A549 (cell line): Measurements from ENCODE around the gene ANKK1. TPM values are rescaled to one million over a fixed set of nuclear protein-coding genes. Genes with fewer than 3 reads are reported as not detected.

Experiments used
- ATAC-seq, 2 experiments: fragments of 200-7000 bp in 1 of 2; fragments of >200 bp in 1 of 2; cut with Nextera tagmentation in 1 of 2; cut with Tn5 transposase in 1 of 2; 3 replicates each; pipeline versions ENCODE4 v1.8.0 to v1.9.1; 2018 to 2020; ENCODE audit warnings: mild to moderate bottlenecking in 1 of 2, moderate library complexity in 1 of 2
- CTCF ChIA-PET: fragments of 300-600 bp; sonication (Branson Sonifier 250); formaldehyde crosslinking; extraction: SDS; loops from one replicate; lab custom pipeline; 2021; ENCODE audit warnings: antibody characterized with exemption, inconsistent platforms; lab: Yijun Ruan, JAX
- POLR2A ChIA-PET: fragments of 350-600 bp; formaldehyde crosslinking; extraction: SDS; loops from one replicate; lab custom pipeline; 2021; ENCODE audit warnings: antibody characterized with exemption, inconsistent platforms; lab: Yijun Ruan, JAX
- DNase-seq, 2 experiments: peaks; one replicate each; pipeline versions ENCODE4 v3.0.0 to v3.0.0-alpha.2; 2011 to 2016; ENCODE audit warnings: low read depth in 1 of 2, low spot score in 1 of 2
- FAIRE-seq: peaks from 2 replicates; lab custom pipeline; 2011; peaks lifted over from hg19 to GRCh38; lab: Jason Lieb, UNC
- H3K27ac ChIP-seq, 2 experiments: fragments of >200 bp; sonication (Bioruptor Twin); formaldehyde crosslinking; 3 replicates each; pipeline ENCODE4 v1.5.1; 2016 to 2017
- H3K4me1 ChIP-seq: fragments of >200 bp; sonication (Bioruptor Twin); formaldehyde crosslinking; 3 replicates; pipeline ENCODE4 v1.6.1; 2016
- H3K4me2 ChIP-seq: fragments of >200 bp; sonication (Bioruptor Twin); formaldehyde crosslinking; 3 replicates; pipeline ENCODE4 v1.6.1; 2016
- H3K4me3 ChIP-seq: fragments of >200 bp; sonication (Bioruptor Twin); formaldehyde crosslinking; 3 replicates; pipeline ENCODE4 v1.5.1; 2016
- H3K9me3 ChIP-seq: fragments of >200 bp; sonication (Bioruptor Twin); formaldehyde crosslinking; 3 replicates; pipeline ENCODE4 v1.6.1; 2016
- ATOH8 ChIP-seq: fragments of 250-450 bp; sonication (Bioruptor Pico); IDR thresholded peaks from 2 replicates; pipeline ENCODE4 v1.5.0; 2020; ENCODE audit warnings: low read depth, mild to moderate bottlenecking, moderate library complexity
- BCL3 ChIP-seq: fragments of >200 bp; sonication (Bioruptor Twin); formaldehyde crosslinking; IDR thresholded peaks from 3 replicates; pipeline ENCODE4 v1.6.1; 2016
- BHLHE40 ChIP-seq: IDR thresholded peaks from 2 replicates; pipeline ENCODE4 v1.6.1; 2012; ENCODE audit warnings: low read depth, low read length, inconsistent platforms
- CBX2 ChIP-seq: fragments of 200-600 bp; sonication (generic); IDR thresholded peaks from 2 replicates; pipeline ENCODE4 v1.6.1; 2016; ENCODE audit warnings: low read depth, mild to moderate bottlenecking, borderline replicate concordance
- CTCF ChIP-seq: fragments of >200 bp; sonication (Bioruptor Twin); formaldehyde crosslinking; IDR thresholded peaks from 3 replicates; pipeline ENCODE4 v1.5.1; 2016
- ELK1 ChIP-seq: fragments of 150-350 bp; IDR thresholded peaks from 2 replicates; pipeline ENCODE4 v1.6.1; 2014; ENCODE audit warnings: low read depth, mild to moderate bottlenecking, low read length
- EP300 ChIP-seq, 2 experiments: fragments of >200 bp; sonication (Bioruptor Twin); formaldehyde crosslinking; IDR thresholded peaks; 2 replicates in 1 of 2; 3 replicates in 1 of 2; pipeline ENCODE4 v1.6.1; 2016 to 2017
- GATA3 ChIP-seq: IDR thresholded peaks from 2 replicates; pipeline ENCODE4 v1.6.1; 2012; ENCODE audit warnings: borderline replicate concordance
- HDAC2 ChIP-seq: fragments of 200-600 bp; sonication (generic); IDR thresholded peaks from 2 replicates; pipeline ENCODE4 v1.6.1; 2016
- HOXB5 ChIP-seq: fragments of 250-450 bp; sonication (Bioruptor Pico); IDR thresholded peaks from 2 replicates; pipeline ENCODE4 v1.5.0; 2020; ENCODE audit warnings: mild to moderate bottlenecking, moderate library complexity
- KDM5A ChIP-seq: fragments of 200-600 bp; sonication (generic); IDR thresholded peaks from 2 replicates; pipeline ENCODE4 v1.6.1; 2016; ENCODE audit warnings: antibody characterized with exemption, mild to moderate bottlenecking
- MAFK ChIP-seq: fragments of 450-650 bp; IDR thresholded peaks from 2 replicates; pipeline ENCODE4 v1.6.1; 2014; ENCODE audit not compliant: partially characterized antibody
- NFE2L2 ChIP-seq: fragments of 150-350 bp; conservative IDR thresholded peaks from 2 replicates; pipeline ENCODE4 v1.6.1; 2014; ENCODE audit warnings: low read length
- NPAS2 ChIP-seq: fragments of 250-450 bp; sonication (Bioruptor Pico); IDR thresholded peaks from 2 replicates; pipeline ENCODE4 v1.8.0; 2022; ENCODE audit warnings: mild to moderate bottlenecking, moderate library complexity, borderline replicate concordance
- NR3C1 ChIP-seq: fragments of >200 bp; sonication (Bioruptor Twin); formaldehyde crosslinking; IDR thresholded peaks from 3 replicates; pipeline ENCODE4 v1.6.1; 2017
- RARB ChIP-seq: fragments of 250-450 bp; sonication (Bioruptor Pico); IDR thresholded peaks from 2 replicates; pipeline ENCODE4 v1.8.0; 2021; ENCODE audit warnings: mild to moderate bottlenecking, moderate library complexity
- SMC3 ChIP-seq: fragments of >200 bp; sonication (Bioruptor Twin); formaldehyde crosslinking; IDR thresholded peaks from 3 replicates; pipeline ENCODE4 v1.6.1; 2018; ENCODE audit warnings: inconsistent platforms
- TP53 ChIP-seq: fragments of 250-450 bp; sonication (Bioruptor Pico); IDR thresholded peaks from 2 replicates; pipeline ENCODE4 v1.5.0; 2021; ENCODE audit warnings: mild to moderate bottlenecking, moderate library complexity
- ZFP36 ChIP-seq: fragments of 450-650 bp; IDR thresholded peaks from 2 replicates; pipeline ENCODE4 v1.6.1; 2014; ENCODE audit warnings: borderline replicate concordance; ENCODE audit not compliant: partially characterized antibody
- ZNF302 ChIP-seq: fragments of 250-450 bp; sonication (Bioruptor Pico); IDR thresholded peaks from 2 replicates; pipeline ENCODE4 v1.9.0; 2021; ENCODE audit warnings: inconsistent platforms, mild to moderate bottlenecking, moderate library complexity
- ZSCAN20 ChIP-seq: fragments of 250-450 bp; sonication (Bioruptor Pico); IDR thresholded peaks from 2 replicates; pipeline ENCODE4 v1.8.0; 2022; ENCODE audit warnings: mild to moderate bottlenecking, moderate library complexity
- WGBS: methylation state at CpG from one replicate; pipeline ENCODE4 v1.1.6; 2017; ENCODE audit errors: missing lambda C conversion rate; 5-methylcytosine and 5-hydroxymethylcytosine counted together
- polyA plus RNA-seq, 4 experiments: library from polyadenylated mRNA; depleted of rRNA in 3 of 4; stranded (reverse); fragments of >200 nt; fragmentation: RNase III in 1 of 4; extraction: RNeasy Plus Mini Kit Qiagen cat#74134 plus additional on column Dnase treatment in 1 of 4; gene quantifications; 2 replicates in 3 of 4; 3 replicates in 1 of 4; pipeline ENCODE4 v1.2.3, GENCODE V29; 2011 to 2017

Gene ANKK1
- polyA plus RNA-seq, 2 of the 4 experiments (the other 2 are of a cell fraction), result 0.08 TPM; not detected in 1

GRCh38 chr11:113431746-113432145 lies 44.2 kb downstream of the ANKK1 start:
- CTCF ChIA-PET, result no interaction called here

GRCh38 chr11:113435190-113435968 lies 47.8 kb downstream of the ANKK1 start:
- H3K9me3 ChIP-seq, result no peaks in the 10 kb centered on the region
- no peak overlapping the region for H3K27ac ChIP-seq
- no peaks in the 10 kb centered on the region for H3K4me1 ChIP-seq
- POLR2A ChIA-PET, result no interaction called here
- no peak overlapping the region for H3K4me3 ChIP-seq
- 56% methylated on average over 8 of the region's 8 CpGs for WGBS
- TF ChIP-seq ZNF302, result no peak
- no peak for TF ChIP-seq GATA3
- no peak for TF ChIP-seq MAFK
- TF ChIP-seq ZSCAN20 (CRISPR knock-in tag), result no peak
- TF ChIP-seq CTCF, result no peak
- TF ChIP-seq NR3C1, result no peak
- no peak for TF ChIP-seq HOXB5 (CRISPR knock-in tag)
- TF ChIP-seq CBX2, result no peak
- TF ChIP-seq RARB (CRISPR knock-in tag), result no peak
- no peak for TF ChIP-seq BCL3
- no peak for TF ChIP-seq TP53 (CRISPR knock-in tag)
- TF ChIP-seq ATOH8 (CRISPR knock-in tag), result no peak
- no peak for TF ChIP-seq ZFP36
- TF ChIP-seq ELK1, result no peak
- TF ChIP-seq, all 56 proteins: peak for 0
- ATAC-seq (no peak), DNase-seq (no peak), FAIRE-seq (no peak)
- H3K4me2 ChIP-seq, result no peak overlapping the region
- CTCF ChIA-PET, result interaction anchor here (0.6 kb wide), 1 partner anchor 20 kb away, joined by 3 read pairs; no protein-coding TSS in a partner anchor

More at GRCh38 chr11:113431746-113432145, 44.2 kb downstream of the ANKK1 start:
- H3K9me3 ChIP-seq, result no peaks in the 10 kb centered on the region
- H3K4me2 ChIP-seq, result no peak overlapping the region
- 48% methylated on average over 2 of the region's 4 CpGs for WGBS
- ATAC-seq, result no peak
- no peak for DNase-seq
- no peak overlapping the region for H3K27ac ChIP-seq
- no peak overlapping the region for H3K4me3 ChIP-seq
- no peak for FAIRE-seq
- POLR2A ChIA-PET, result no interaction called here
- no peaks in the 10 kb centered on the region for H3K4me1 ChIP-seq
- no peak for TF ChIP-seq KDM5A

GRCh38 chr11:113436672-113437252 lies 49.2 kb downstream of the ANKK1 start:
- DNase-seq, result no peak
- Histone ChIP-seq H3K4me2 (no peak overlapping the region), H3K4me1 (no peaks in the 10 kb centered on the region), H3K27ac (no peak overlapping the region), H3K4me3 (no peak overlapping the region), H3K9me3 (no peaks in the 10 kb centered on the region)
- ChIA-PET POLR2A (no interaction called here), CTCF (no interaction called here)
- ATAC-seq, result no peak
- TF ChIP-seq SMC3 (no peak), BHLHE40 (no peak), NPAS2 (CRISPR knock-in tag) (no peak), NFE2L2 (no peak), RARB (CRISPR knock-in tag) (no peak), EP300 (IDR thresholded peaks at IDR 0.05) (no peak), HDAC2 (no peak)
- whole genome bisulfite sequencing, result 25% methylated on average over 5 of the region's 6 CpGs
- FAIRE-seq, result no peak
